Endothelial cell of hepatic sinusoid (primary cell): ENCODE data around the gene PCSK6.

Experiments
- in situ Hi-C: cut with HindIII; loops from 2 replicates; pipeline ENCODE4 v1.10.0; 2017; ENCODE audit warnings: low sequenced_read_pairs

Gene PCSK6

GRCh38 chr15:101267320-101268104, 222.0 kb downstream of the PCSK6 start:
- in situ Hi-C loops, result no loop called here

GRCh38 chr15:101266787-101267186, 222.7 kb downstream of the PCSK6 start:
- in situ Hi-C loops, result no loop called here

GRCh38 chr15:101266034-101266433, 223.5 kb downstream of the PCSK6 start:
- in situ Hi-C loops, result no loop called here

GRCh38 chr15:101264911-101265641, 224.4 kb downstream of the PCSK6 start:
- in situ Hi-C loops, result no loop called here

GRCh38 chr15:101264011-101264410, 225.5 kb downstream of the PCSK6 start:
- in situ Hi-C loops, result no loop called here

- in situ Hi-C loops, result no loop called here
Observed at GRCh38 chr15:101262551-101262950, 227.0 kb downstream of the PCSK6 start.

GRCh38 chr15:101258238-101259144, 231.0 kb downstream of the PCSK6 start:
- in situ Hi-C loops, result no loop called here

- in situ Hi-C loops, result no loop called here
Observed at GRCh38 chr15:101256757-101257156, 232.8 kb downstream of the PCSK6 start.

GRCh38 chr15:101255615-101256241, 233.8 kb downstream of the PCSK6 start:
- in situ Hi-C loops, result no loop called here

GRCh38 chr15:101255051-101255395, 234.5 kb downstream of the PCSK6 start:
- in situ Hi-C loops, result no loop called here

GRCh38 chr15:101254157-101255050, 235.1 kb downstream of the PCSK6 start:
- in situ Hi-C loops, result no loop called here
